Measurements from ENCODE around the gene SCART1. TPM values are rescaled to one million over a fixed set of nuclear protein-coding genes. Genes with fewer than 3 reads are reported as not detected.

The SCART1 gene
- total RNA-seq, 1 experiment from 2014 or later: 1.1 TPM

- DNase-seq (ENCODE audit: low spot score) (no peak), ATAC-seq (no peak)
- Mint-ChIP-seq H3K36me3 (peaks cover 58% of the 10 kb centered on the region), H3K4me1 (no peaks in the 10 kb centered on the region), H3K27me3 (ENCODE audit: low read depth) (peaks cover 12% of the 10 kb centered on the region), H3K4me3 (no peak overlapping the region), H3K9me3 (peaks cover 77% of the 10 kb centered on the region), H3K27ac (no peak overlapping the region)
- CTCF ChIA-PET: no interaction called here
- POLR2A ChIA-PET: no interaction called here
- no peak for TF ChIP-seq ZNF671 (CRISPR knock-in tag; IDR thresholded peaks at IDR 0.05)
- no peak for TF ChIP-seq RELA (CRISPR knock-in tag; IDR thresholded peaks at IDR 0.05; ENCODE audit: borderline replicate concordance)
- no peak for TF ChIP-seq CDX4 (CRISPR knock-in tag; IDR thresholded peaks at IDR 0.05; ENCODE audit: borderline replicate concordance)
- TF ChIP-seq JAZF1 (CRISPR knock-in tag; IDR thresholded peaks at IDR 0.05): no peak
- TF ChIP-seq HMGXB4 (CRISPR knock-in tag; IDR thresholded peaks at IDR 0.05): no peak
- TF ChIP-seq ZNF121 (CRISPR knock-in tag; IDR thresholded peaks at IDR 0.05): no peak
- TF ChIP-seq PREB (CRISPR knock-in tag; IDR thresholded peaks at IDR 0.05; ENCODE audit: borderline replicate concordance): no peak
- no peak for TF ChIP-seq ZSCAN18 (CRISPR knock-in tag; IDR thresholded peaks at IDR 0.05)
- no peak for TF ChIP-seq ARID4B (CRISPR knock-in tag; IDR thresholded peaks at IDR 0.05; ENCODE audit: borderline replicate concordance)
- TF ChIP-seq ZBTB21 (CRISPR knock-in tag; IDR thresholded peaks at IDR 0.05; ENCODE audit: borderline replicate concordance): no peak
- TF ChIP-seq SOX15 (CRISPR knock-in tag; IDR thresholded peaks at IDR 0.05): no peak
- TF ChIP-seq ATF3 (CRISPR knock-in tag; conservative IDR thresholded peaks at IDR 0.05): no peak
- no peak for TF ChIP-seq GTF2I (CRISPR knock-in tag; conservative IDR thresholded peaks at IDR 0.05)
- no peak for TF ChIP-seq FOXK1 (CRISPR knock-in tag; IDR thresholded peaks at IDR 0.05)
- no peak for TF ChIP-seq SP1 (CRISPR knock-in tag; conservative IDR thresholded peaks at IDR 0.05)
- TF ChIP-seq ELF4 (CRISPR knock-in tag; IDR thresholded peaks at IDR 0.05; ENCODE audit: low read depth): no peak
- no peak for TF ChIP-seq CTCF (IDR thresholded peaks at IDR 0.05)
These were observed 2.4 kb upstream of the SCART1 start for GRCh38 chr10:133451346-133451745.
